ENCODE measurements around the gene TEX12.

TEX12 gene

GRCh38 chr11:112219476-112220232 lies 52.5 kb downstream of the TEX12 start:
- DNase-seq (ENCODE audit: extremely low read depth, insufficient read length), result peak; percentile 24
- Histone ChIP-seq H3K4me3 (replicated peaks; ENCODE audit: low read depth, low read length) (no peak overlapping the region), H3K27me3 (replicated peaks; ENCODE audit: control insufficient read depth, insufficient read depth, low read length) (no peaks in the 10 kb centered on the region), H3K36me3 (ENCODE audit: control insufficient read depth, insufficient read depth, low read length) (no peaks in the 10 kb centered on the region)
- peak; percentile 57 for TF ChIP-seq CTCF (IDR thresholded peaks at IDR 0.05; ENCODE audit: insufficient read depth, low read length, poor library complexity, severe bottlenecking)

GRCh38 chr11:112221274-112221835 lies 54.2 kb downstream of the TEX12 start:
- H3K36me3 ChIP-seq (ENCODE audit: control insufficient read depth, insufficient read depth, low read length), result no peaks in the 10 kb centered on the region
- H3K27me3 ChIP-seq (replicated peaks; ENCODE audit: control insufficient read depth, insufficient read depth, low read length), result no peaks in the 10 kb centered on the region
- TF ChIP-seq CTCF (IDR thresholded peaks at IDR 0.05; ENCODE audit: insufficient read depth, low read length, poor library complexity, severe bottlenecking), result no peak
- DNase-seq (ENCODE audit: extremely low read depth, insufficient read length), result no peak
- H3K4me3 ChIP-seq (replicated peaks; ENCODE audit: low read depth, low read length), result no peak overlapping the region
